Esophagus muscularis mucosa (tissue), 4 donors: ENCODE results near the gene PKD2L1. TPM values are rescaled to one million over a fixed set of nuclear protein-coding genes. Genes with fewer than 3 reads are reported as not detected.
A peak's percentile ranks its signal among the peaks of the same experiment; 100 is the strongest.

Experiments used
- DNase-seq: peaks from one replicate; pipeline ENCODE4 v3.0.0-alpha.2; 2017; ENCODE audit errors: extremely low spot score
- H3K27ac ChIP-seq, 4 donors: fragments of 200-600 bp; sonication (generic); replicated peaks in 1 of 4; 1 replicate in 3 of 4; 2 replicates in 1 of 4; pipeline ENCODE4 v1.5.1; 2016 to 2019; ENCODE audit warnings: mild to moderate bottlenecking in 1 of 4
- H3K27me3 ChIP-seq, 4 donors: fragments of 200-600 bp; sonication (generic); one replicate each; pipeline versions ENCODE4 v1.5.1 to v1.6.0; 2016 to 2019
- H3K36me3 ChIP-seq, 4 donors: fragments of 200-600 bp; sonication (generic); one replicate each; pipeline ENCODE4 v1.5.1; 2016 to 2019
- H3K4me1 ChIP-seq, 4 donors: fragments of 200-600 bp; sonication (generic); one replicate each; pipeline ENCODE4 v1.5.1; 2016 to 2019
- H3K4me3 ChIP-seq, 4 donors: fragments of 200-600 bp; sonication (generic); 1 replicate in 2 of 4; 2 replicates in 2 of 4; pipeline ENCODE4 v1.5.1; 2016 to 2019; ENCODE audit warnings: mild to moderate bottlenecking in 4 of 4, moderate library complexity in 1 of 4
- H3K9me3 ChIP-seq, 4 donors: fragments of 200-600 bp; sonication (generic); 1 replicate in 3 of 4; 2 replicates in 1 of 4; pipeline ENCODE4 v1.5.1; 2016 to 2019
- EP300 ChIP-seq: sonication (generic); formaldehyde crosslinking; IDR thresholded peaks from one replicate; pipeline ENCODE4 v1.6.1; 2017; ENCODE audit warnings: antibody characterized with exemption
- POLR2A ChIP-seq: fragments of 450-650 bp; IDR thresholded peaks from one replicate; pipeline ENCODE4 v1.6.1; 2017; ENCODE audit warnings: antibody characterized with exemption, moderate library complexity, mild to moderate bottlenecking, low read depth
- POLR2AphosphoS5 ChIP-seq, 2 donors: sonication (generic); formaldehyde crosslinking; IDR thresholded peaks; one replicate each; pipeline ENCODE4 v1.6.1; 2017; ENCODE audit warnings: antibody characterized with exemption in 2 of 2
- WGBS: methylation state at CpG from one replicate; pipeline ENCODE4 v1.1.5; 2018; 5-methylcytosine and 5-hydroxymethylcytosine counted together
- intact Hi-C: fragments of 100-400 bp; cut with DNase I; formaldehyde crosslinking; loops from one replicate; pipeline ENCODE4 v1.15.1; 2023
- total RNA-seq, 4 donors: library from RNA; depleted of rRNA; stranded (reverse); fragments of >200 nt; gene quantifications; one replicate each; pipeline versions ENCODE4 v1.1.0 to v1.2.1, GENCODE V29; 2016
- TF ChIP-seq, protein P1 (sequence below), 3 experiments: fragments of 200-600 bp in 2 of 3; fragments of 450-650 bp in 1 of 3; sonication (generic) in 2 of 3; IDR thresholded peaks; one replicate each; pipeline ENCODE4 v1.5.1; 2017 to 2019; ENCODE audit warnings: antibody characterized with exemption in 3 of 3, mild to moderate bottlenecking in 2 of 3, moderate library complexity in 1 of 3

Gene PKD2L1
- total RNA-seq, 4 donors from 2014 or later, result not detected

- intact Hi-C loops, result no loop called here
- Histone ChIP-seq H3K9me3 (no peaks in the 10 kb centered on the region), H3K4me1 (peaks cover 40 to 48% (median 44%) of the 10 kb centered on the region in 4 donors), H3K36me3 (no peaks in the 10 kb centered on the region), H3K4me3 (peak overlapping the region; percentile 60 to 74 (median 66)), H3K27me3 (no peaks in the 10 kb centered on the region), H3K27ac (peak overlapping the region; percentile 93 to 98 (median 96))
- DNase-seq, result no peak
- 16% methylated on average over 15 of the region's 16 CpGs for WGBS
- TF ChIP-seq, protein P1, sequence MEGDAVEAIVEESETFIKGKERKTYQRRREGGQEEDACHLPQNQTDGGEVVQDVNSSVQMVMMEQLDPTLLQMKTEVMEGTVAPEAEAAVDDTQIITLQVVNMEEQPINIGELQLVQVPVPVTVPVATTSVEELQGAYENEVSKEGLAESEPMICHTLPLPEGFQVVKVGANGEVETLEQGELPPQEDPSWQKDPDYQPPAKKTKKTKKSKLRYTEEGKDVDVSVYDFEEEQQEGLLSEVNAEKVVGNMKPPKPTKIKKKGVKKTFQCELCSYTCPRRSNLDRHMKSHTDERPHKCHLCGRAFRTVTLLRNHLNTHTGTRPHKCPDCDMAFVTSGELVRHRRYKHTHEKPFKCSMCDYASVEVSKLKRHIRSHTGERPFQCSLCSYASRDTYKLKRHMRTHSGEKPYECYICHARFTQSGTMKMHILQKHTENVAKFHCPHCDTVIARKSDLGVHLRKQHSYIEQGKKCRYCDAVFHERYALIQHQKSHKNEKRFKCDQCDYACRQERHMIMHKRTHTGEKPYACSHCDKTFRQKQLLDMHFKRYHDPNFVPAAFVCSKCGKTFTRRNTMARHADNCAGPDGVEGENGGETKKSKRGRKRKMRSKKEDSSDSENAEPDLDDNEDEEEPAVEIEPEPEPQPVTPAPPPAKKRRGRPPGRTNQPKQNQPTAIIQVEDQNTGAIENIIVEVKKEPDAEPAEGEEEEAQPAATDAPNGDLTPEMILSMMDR (IDR thresholded peaks at IDR 0.05), result peak in 1 of 3 experiments; percentile 16
- TF ChIP-seq POLR2A (no peak), POLR2AphosphoS5 (IDR thresholded peaks at IDR 0.05) (no peak), EP300 (no peak)
Measured at GRCh38 chr10:100372415-100373297, 42.6 kb upstream of the PKD2L1 start.

DNA sequence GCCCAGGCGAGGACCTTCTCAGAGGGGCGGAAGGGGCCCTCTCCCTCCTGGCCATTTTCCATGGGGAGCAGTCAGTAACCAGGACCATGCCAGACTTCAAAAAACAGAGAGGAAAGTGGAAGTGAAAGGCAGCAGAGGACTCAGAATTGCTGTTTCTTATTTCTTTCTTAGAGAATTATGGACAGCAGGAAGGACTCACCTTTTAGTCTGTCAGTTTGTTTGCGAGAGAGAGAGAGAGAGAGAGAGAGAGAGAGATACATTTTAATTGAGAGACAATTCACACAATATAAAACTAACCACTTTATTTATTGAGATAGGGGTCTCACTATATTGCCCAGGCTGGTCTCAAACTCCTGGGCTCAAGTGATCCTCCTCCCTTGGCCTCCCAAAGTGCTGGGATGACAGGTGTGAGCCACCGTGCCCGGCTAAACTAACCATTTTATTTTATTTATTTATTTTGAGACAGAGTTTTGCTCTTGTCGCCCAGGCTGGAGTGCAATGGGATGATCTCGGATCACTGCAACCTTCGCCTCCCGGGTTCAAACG is 41.5 kb upstream of the PKD2L1 start:
- 77% methylated on average over 10 of the region's 10 CpGs for WGBS
- DNase-seq, result no peak
- Histone ChIP-seq H3K27me3 (no peaks in the 10 kb centered on the region), H3K36me3 (no peaks in the 10 kb centered on the region), H3K4me3 (no peak overlapping the region), H3K4me1 (peaks cover 40 to 48% (median 44%) of the 10 kb centered on the region in 4 donors), H3K9me3 (no peaks in the 10 kb centered on the region), H3K27ac (peak overlapping the region; percentile 53 to 98 (median 94))
- no peak for TF ChIP-seq EP300
- TF ChIP-seq, protein P1 (IDR thresholded peaks at IDR 0.05), result no peak
- no peak for TF ChIP-seq POLR2A
- TF ChIP-seq POLR2AphosphoS5 (IDR thresholded peaks at IDR 0.05), result no peak
- intact Hi-C loops, result no loop called here

DNA sequence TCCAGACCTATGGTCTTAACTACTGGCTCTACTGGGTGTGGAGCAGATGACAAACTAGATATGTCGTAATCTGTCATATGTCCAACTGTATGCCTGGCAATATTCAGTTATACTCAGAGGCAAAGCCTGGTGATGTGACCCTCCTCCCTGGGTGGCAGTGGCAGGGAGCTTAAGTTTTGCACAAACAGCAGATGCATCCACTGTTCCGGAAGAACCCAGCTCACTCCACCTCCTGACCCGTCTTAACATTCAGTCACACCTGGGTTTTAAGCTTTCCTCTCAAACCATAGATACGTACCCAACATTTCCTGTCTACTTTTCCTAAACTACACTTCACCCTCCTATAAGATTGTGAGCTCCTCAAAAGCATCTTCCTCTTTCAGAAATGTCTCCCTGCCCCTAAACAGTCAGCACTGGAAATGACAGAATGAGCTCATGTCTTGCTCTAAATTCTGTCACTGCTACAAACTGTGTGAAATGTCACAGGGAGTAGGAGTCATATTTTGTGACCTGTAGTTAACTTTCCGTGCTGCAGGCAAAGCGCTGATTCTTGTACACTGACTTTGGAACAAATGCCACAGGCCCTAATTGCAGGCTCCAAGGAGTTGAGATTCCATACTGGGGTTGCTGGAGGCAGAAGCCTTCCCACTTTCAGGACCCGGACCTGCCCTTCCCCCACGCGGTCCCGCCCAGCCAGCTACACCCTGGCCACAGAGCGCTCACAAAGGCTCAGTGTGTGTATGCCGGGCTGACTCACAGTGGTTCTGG is 40.9 kb upstream of the PKD2L1 start:
- H3K27ac ChIP-seq, result peak overlapping the region; percentile 53 to 98 (median 94)
- peak; percentile 39 to 52 for TF ChIP-seq POLR2AphosphoS5 (IDR thresholded peaks at IDR 0.05)
- no peak for TF ChIP-seq POLR2A
- 52% methylated on average over 9 of the region's 12 CpGs for WGBS
- H3K4me3 ChIP-seq, result no peak overlapping the region
- no peaks in the 10 kb centered on the region for H3K36me3 ChIP-seq
- DNase-seq, result peak; percentile 93
- peaks cover 40 to 48% (median 44%) of the 10 kb centered on the region in 4 donors for H3K4me1 ChIP-seq
- H3K27me3 ChIP-seq, result no peaks in the 10 kb centered on the region
- H3K9me3 ChIP-seq, result no peaks in the 10 kb centered on the region
- intact Hi-C loops, result no loop called here

- no peak overlapping the region for H3K27ac ChIP-seq
- intact Hi-C loops, result no loop called here
- TF ChIP-seq POLR2A, result no peak
- TF ChIP-seq, protein P1 (IDR thresholded peaks at IDR 0.05), result no peak
- TF ChIP-seq EP300, result no peak
- no peak for TF ChIP-seq POLR2AphosphoS5 (IDR thresholded peaks at IDR 0.05)
- no peaks in the 10 kb centered on the region for H3K27me3 ChIP-seq
- no peaks in the 10 kb centered on the region for H3K36me3 ChIP-seq
- H3K4me1 ChIP-seq, result peaks cover 34 to 39% (median 38%) of the 10 kb centered on the region in 4 donors
- DNase-seq, result no peak
- H3K4me3 ChIP-seq, result no peak overlapping the region
- no peaks in the 10 kb centered on the region for H3K9me3 ChIP-seq
Measured at GRCh38 chr10:100368721-100369120, 38.7 kb upstream of the PKD2L1 start.
